Cerebellar cortex (tissue), 1 donor: ENCODE results near the gene SLC25A36.
"Not testable (repeated sequence)": the region's sequence is repeated elsewhere in the genome, so short reads cannot be mapped to it uniquely, and the experiment has no call there.

ENCODE experiments used
- DNase-seq: peaks from one replicate; pipeline ENCODE4 v3.0.0-alpha.2; 2015; ENCODE audit warnings: low spot score

The SLC25A36 gene

DNA sequence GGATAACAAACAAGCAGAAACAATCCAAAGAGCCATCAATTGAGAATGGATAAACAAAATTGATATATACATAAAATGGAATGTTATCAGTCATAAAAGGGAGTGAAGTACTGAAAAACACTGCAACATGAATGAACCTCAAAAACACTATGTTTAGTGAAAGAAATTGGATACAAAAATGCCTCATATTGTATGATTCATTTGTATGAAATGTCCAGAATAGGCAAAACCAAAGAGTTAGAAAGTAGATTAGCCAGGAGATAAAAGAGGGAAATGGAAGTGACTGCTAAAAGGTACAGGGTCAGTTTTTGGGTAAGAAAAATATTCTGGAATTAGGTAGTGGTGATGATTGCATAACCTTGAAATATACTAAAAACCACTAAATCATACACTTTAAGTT, 9.8 kb upstream of the SLC25A36 start:
- no peak for DNase-seq

DNA sequence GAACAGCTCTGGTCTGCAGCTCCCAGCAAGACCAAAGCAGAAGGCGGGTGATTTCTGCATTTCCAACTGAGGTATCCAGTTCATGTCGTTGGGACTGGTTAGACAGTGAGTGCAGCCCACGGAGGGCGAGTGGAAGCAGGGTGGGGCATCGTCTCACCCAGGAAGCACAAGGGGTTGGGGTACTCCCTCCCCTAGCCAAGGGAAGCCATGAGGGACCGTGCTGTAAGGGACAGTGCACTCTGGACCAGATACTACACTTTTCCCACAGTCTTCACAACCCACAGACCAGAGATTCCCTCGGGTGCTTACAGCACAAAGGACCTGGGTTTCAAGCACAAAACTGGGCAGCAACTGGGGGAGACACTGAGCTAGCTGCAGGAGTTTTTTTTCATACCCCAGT, 8.5 kb upstream of the SLC25A36 start:
- no peak for DNase-seq

DNA sequence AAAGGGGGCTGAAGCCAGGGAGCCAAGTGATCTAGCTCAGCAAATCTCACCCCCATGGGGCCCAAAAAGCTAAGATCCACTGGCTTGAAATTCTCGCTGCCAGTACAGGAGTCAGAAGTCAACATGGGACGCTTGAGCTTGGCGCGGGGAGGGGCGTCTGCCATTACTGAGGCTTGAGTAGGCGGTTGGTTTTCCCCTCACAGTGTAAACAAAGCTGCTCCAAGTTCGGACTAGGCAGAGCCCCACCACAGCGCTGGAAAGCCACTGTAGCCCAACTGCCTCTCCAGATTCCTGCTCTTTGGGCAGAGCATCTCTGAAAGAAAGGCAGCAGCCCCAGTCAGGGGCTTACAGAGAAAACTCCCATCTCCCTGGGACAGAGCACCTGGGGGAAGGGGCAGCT, 8.1 kb upstream of the SLC25A36 start:
- DNase-seq, result no peak

DNA sequence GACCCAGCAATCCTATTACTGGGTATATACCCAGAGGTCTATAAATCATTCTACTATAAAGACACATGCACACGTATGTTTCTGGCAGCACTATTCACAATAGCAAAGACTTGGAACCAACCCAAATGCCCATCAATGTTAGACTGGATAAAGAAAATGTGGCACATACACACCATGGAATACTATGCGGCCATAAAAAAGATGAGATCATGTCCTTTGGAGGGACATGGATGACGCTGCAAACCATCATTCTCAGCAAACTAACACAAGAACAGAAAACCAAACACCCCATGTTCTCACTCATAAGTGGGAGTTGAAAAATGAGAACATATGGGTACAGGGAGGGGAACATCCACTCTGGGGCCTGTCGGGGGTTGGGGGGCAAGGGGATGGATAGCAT, 2.3 kb upstream of the SLC25A36 start:
- not testable (repeated sequence) for DNase-seq

DNA sequence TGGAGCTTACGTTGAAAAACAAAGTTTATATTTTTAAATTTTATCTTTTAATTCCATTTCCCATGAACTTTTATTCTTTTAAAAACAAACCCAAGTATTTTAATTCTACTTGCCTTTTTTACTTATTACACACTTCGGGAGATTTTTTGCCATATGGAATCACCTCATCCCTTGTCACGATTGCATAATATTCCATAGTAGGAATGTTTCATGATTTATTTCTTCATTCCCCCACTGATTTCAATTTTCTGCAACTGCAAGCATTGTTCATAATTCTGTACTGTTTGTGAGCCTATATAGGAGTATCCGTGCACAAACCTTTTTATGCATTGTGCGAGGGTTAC, 574 bp upstream of the SLC25A36 start:
- no peak for DNase-seq

DNA sequence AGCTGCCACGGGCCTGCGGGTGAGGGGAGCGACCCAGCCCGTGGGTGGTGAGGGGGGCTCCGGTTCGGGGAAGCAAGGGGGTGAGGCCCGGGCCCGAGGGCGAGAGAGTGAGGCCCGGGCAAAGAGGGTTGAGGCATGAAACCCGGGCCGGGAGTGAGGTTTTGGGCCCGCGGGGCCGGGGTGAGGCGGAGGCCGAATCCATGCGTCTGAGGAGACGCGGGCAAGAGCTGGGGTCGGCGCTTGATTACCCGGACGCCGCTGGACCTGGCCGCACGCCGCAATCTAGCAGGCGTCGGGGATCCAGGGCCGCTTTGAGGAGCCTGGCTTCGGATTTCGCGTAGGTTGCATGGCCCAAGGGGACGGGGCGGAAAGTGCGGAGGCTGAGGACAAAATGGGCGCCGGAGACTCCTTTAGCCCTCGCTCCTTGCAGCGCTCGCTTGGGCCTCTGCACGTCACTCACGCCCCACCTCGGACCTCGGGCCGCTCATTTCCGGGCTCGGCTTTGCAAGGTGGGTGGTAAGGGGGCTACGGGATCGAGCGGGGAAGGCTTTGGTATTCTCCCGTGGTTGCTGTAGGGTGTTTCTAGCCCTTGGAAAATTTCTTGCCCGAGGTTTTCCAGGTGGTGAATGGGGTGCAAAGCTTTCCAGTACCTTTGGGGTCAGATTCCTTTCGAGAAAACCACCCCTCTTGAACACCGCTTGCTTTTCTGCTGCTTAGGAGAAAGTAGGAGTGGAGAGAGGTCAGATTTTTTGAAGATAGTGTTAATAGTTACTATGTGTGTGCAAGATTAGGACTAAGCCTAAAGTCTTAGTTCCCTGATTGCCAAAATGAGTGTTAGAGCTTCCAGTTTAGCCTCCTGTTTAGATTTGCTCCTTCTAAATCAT, 827 bp downstream of the SLC25A36 start:
- peak; percentile 58 for DNase-seq

GRCh38 chr3:140943781-140944552, 2.3 kb downstream of the SLC25A36 start:
- no peak for DNase-seq

DNA sequence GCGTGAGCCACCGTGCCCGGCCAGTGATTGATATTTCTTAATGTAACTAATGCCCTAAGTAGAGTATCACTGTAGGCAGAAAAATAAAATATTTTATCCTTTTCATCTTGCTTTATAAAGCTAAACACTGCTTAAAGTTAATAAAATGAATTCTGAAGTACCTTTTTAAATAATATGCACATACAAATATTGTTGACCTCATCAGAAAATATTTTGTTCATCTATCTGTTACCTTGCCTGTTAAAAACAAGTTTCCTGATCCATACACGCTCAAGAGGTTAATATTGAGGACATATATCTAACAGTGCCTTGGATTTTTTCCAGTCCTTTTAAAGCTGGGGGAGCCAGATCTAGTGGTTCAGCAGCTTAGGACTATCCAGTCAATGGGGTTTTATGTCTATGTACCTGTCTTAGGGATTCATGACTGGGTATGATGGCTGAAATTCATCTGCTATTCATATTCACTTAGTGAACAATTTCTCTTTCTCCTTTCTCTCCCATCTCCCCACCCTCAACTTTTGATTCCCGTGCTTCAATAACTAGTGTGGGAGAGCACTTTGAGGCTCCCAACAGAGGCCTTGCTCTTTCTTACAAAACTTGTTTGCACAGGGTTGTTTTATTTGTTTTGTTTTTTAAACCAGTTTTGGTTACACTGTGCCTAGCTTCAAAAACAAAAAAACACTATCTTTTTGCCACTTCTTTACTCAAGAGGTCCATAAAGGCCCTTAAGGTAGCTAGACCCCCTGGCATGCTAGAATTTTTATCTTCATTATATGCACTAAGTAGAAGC, 7.0 kb downstream of the SLC25A36 start:
- DNase-seq, result no peak

- DNase-seq, result no peak
Measured at GRCh38 chr3:140950144-140950543, 8.5 kb downstream of the SLC25A36 start.

DNA sequence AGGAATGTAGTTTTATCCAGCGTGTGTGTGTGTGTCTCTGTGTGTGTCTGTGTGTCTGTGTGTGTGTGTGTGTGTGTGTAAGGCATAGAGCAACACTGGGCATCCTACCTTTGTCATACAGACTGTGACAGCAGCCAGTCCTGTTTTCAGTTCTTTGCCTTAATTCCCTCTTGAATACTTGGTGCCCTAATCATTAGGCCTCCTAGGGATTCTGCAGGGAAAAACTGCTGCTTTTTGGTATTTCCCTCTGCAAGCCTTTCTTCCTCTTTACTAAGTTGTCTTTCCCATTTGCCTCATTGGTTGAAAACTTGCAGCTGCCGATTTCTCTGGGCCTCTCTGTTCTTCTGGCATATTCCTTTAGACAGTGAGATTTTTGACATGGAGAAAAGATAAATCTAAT, 9.2 kb downstream of the SLC25A36 start:
- DNase-seq, result no peak

DNA sequence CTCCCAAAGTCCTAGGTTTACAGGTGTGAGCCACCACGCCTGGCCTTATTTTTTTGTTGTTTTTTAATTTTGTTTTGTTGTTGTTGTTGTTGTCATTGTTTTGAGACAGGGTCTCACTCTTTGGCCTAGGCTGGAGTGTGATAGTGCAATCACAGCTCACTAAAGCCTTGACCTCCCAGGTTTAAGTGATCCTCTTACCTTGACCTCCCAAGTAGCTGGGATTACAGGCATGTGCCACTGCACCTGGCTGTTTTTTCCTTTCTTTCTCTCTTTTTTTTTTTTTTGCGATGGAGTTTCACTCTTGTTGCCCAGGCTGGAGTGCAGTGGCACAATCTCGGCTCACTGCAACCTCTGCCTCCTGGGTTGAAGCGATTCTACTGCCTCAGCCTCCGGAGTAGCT, 10.1 kb downstream of the SLC25A36 start:
- not testable (repeated sequence) for DNase-seq

DNA sequence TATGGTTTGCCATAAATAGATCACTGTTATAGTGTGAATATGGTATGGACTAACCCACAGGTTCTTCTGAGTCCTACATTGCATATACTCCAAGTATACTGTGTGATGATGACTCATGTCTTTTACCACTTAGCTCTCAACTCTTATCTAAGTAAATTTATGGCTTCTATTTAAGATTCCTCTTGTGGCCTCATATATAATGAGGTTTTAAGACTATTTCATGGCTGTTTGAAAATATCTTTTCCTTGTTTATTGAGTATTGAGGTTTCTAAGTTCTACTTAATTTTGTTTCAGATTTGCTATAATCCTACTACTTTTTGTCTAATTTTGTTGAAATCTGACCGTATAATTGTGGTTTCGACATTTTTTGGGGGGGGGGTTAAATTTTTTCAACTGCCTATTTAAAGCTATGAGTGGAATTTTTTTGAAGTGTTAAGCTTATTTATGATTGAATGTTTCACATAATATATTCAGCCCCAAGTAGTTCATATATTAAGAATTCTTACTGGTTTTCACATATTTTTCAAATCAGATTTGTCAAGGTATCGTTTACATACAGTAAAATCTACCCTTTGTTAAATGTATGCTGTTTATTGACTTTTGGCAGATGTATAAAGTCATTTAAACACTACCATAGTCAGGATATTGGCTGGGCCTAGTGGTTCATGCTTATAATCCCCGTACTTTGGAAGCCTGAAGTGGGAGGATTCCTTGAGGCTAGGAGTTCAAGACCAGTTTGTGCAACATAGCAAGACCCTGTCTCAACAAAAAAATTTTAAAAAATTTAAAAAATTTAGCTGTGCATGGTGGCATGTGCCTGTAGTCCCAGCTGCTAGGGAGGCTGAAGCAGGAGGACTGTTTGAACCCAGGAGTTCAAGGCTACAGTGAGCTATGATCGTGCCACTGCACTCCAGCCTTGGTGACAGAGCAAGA, 11.7 kb downstream of the SLC25A36 start:
- DNase-seq, result no peak

GRCh38 chr3:140954576-140954975, 12.9 kb downstream of the SLC25A36 start:
- no peak for DNase-seq

- no peak for DNase-seq
Measured at GRCh38 chr3:140955645-140956044, 14.0 kb downstream of the SLC25A36 start.

- no peak for DNase-seq
Measured at GRCh38 chr3:140956058-140956835, 14.6 kb downstream of the SLC25A36 start.

DNA sequence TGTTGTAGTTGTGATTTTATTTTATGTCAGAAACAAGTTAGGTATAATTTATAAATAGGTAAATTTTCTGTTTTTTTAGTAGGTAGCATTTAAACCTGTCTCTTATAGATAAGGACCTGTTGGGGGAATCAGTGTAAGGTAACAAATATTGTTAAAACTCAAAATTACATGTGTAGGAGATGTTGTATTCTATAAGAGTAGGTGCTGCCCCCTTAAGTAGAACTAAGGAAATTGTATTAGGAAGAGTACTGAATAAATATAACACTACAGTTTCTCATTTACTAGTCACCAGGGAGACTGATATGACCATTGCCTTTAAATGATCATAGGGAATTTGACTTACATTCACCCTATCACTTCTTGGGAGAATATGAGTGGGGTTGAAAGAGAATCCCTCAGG, 31.2 kb downstream of the SLC25A36 start:
- DNase-seq, result peak; percentile 9

GRCh38 chr3:140974900-140975299, 33.3 kb downstream of the SLC25A36 start:
- no peak for DNase-seq

- DNase-seq, result no peak
Measured at GRCh38 chr3:140980663-140981062, 39.0 kb downstream of the SLC25A36 start.

GRCh38 chr3:140987792-140988191, 46.2 kb downstream of the SLC25A36 start:
- not testable (repeated sequence) for DNase-seq

DNA sequence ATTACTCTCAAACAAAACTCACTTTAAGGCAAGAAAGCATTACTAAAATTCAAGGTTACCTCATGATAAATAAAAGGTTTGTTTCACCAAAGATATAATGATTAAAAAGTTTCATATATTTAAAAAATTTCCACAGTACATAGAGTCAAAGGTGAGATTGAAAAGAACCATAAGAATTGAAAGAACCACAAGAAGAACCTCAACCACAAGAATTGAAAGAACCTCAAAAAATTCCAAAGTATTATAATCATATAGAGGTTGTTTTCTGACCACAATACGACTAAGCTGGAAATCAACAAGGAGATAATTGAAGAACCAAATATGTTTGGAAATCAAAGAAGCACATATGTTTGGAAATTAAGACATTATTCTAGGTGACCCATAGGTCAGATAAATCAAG, 52.7 kb downstream of the SLC25A36 start:
- no peak for DNase-seq

- DNase-seq, result not testable (repeated sequence)
Measured at GRCh38 chr3:140994861-140995260, 53.2 kb downstream of the SLC25A36 start.
